HAP-1 (cell line): ENCODE measurements around the gene ADGRA3.
A peak's percentile ranks its signal among the peaks of the same experiment; 100 is the strongest.
"Not testable (repeated sequence)": the region's sequence is repeated elsewhere in the genome, so short reads cannot be mapped to it uniquely, and the experiment has no call there.

Source experiments
- DNase-seq, 2 experiments: peaks; one replicate each; pipeline ENCODE4 v3.0.0-alpha.2; 2016 to 2020; ENCODE audit warnings: low spot score in 2 of 2
- H3K27me3 ChIP-seq: fragments of 250-450 bp; sonication (Bioruptor Pico); 2 replicates; pipeline ENCODE4 v1.5.1; 2020; ENCODE audit warnings: low read depth, mild to moderate bottlenecking, moderate library complexity
- H3K36me3 ChIP-seq: fragments of 250-450 bp; sonication (Bioruptor Pico); replicated peaks from 2 replicates; pipeline ENCODE4 v1.5.1; 2020; ENCODE audit warnings: mild to moderate bottlenecking
- H3K4me1 ChIP-seq: fragments of 250-450 bp; sonication (Bioruptor Pico); 2 replicates; pipeline ENCODE4 v1.5.1; 2020; ENCODE audit warnings: mild to moderate bottlenecking
- H3K4me3 ChIP-seq: fragments of 250-450 bp; sonication (Bioruptor Pico); 2 replicates; pipeline ENCODE4 v1.5.1; 2020; ENCODE audit warnings: mild to moderate bottlenecking, moderate library complexity
- H3K9me3 ChIP-seq: fragments of 250-450 bp; sonication (Bioruptor Pico); 2 replicates; pipeline ENCODE4 v1.5.1; 2020; ENCODE audit warnings: mild to moderate bottlenecking, moderate library complexity
- in situ Hi-C: fragments of 300-500 bp; cut with MboI; formaldehyde crosslinking; loops from 3 replicates; pipeline ENCODE4 v1.14.3; 2020; ENCODE audit warnings: low sequenced_read_pairs, inconsistent platforms, mixed read lengths

Gene ADGRA3

DNA sequence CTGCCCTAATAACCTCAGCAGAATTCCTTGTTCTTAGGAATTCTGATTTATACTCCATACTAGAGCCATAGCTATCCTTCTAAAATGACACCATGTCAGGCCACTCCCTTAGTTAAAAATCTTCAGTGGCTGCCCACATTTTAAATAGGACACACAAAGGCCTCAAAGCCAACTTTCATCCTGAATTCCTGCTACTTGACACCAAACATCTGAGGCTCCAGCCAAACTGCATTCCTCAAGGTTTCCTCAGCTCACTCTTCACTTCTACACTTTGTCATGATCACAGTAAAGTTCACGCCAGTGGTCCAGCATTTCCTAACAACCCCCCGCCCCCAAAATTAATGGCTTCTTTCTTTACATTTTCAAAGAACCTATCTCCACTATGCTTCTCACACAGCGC is 124.3 kb downstream of the ADGRA3 start:
- in situ Hi-C loops: no loop called here

DNA sequence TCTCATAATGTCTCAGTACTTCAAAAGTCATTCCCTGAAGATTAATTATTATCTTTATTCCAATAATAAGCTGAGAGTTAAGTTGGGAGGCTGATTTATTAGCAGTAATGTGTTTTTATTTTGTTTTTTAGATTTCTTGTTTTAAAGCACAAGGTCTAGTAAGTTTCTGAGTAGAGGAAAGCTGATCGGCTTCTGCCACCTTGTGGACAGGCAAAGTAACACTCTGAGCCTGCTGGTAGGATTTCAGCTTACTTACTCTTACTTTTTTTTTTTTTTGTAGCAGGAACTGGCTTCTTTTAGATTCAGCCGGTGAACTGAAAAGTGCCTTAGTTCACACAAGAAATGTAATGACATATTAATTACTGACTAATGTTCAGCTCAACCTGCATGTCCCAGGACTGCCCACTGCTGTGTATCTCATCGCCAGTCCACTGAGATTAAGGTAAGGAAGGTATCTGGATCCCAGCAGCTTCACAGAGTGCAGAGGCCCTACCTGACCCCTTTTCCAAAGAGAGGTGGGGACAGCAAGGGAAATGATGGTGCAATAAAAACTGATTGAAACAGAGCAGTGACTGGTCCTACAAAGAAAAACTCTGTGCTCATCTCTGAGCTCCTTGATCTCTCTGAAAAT is 126.5 kb downstream of the ADGRA3 start:
- peaks cover 2% of the 10 kb centered on the region; the same call in 1 of the 2 replicates for H3K36me3 ChIP-seq
- no peaks in the 10 kb centered on the region for H3K9me3 ChIP-seq
- H3K4me3 ChIP-seq: no peak overlapping the region
- DNase-seq: peak; percentile 41 to 67
- in situ Hi-C loops: loop anchor here (10.0 kb wide), 1 partner anchor 605 kb away; no protein-coding TSS in a partner anchor
- peaks cover 9% of the 10 kb centered on the region; the same call in 1 of the 2 replicates for H3K4me1 ChIP-seq
- H3K27me3 ChIP-seq: no peaks in the 10 kb centered on the region

More for the DNA sequence above, 124.3 kb downstream of the ADGRA3 start:
- no peaks in the 10 kb centered on the region for H3K9me3 ChIP-seq
- H3K27me3 ChIP-seq: no peaks in the 10 kb centered on the region
- H3K4me3 ChIP-seq: no peak overlapping the region
- peaks cover 6% of the 10 kb centered on the region; the same call in 1 of the 2 replicates for H3K4me1 ChIP-seq
- peaks cover 2% of the 10 kb centered on the region; the same call in 1 of the 2 replicates for H3K36me3 ChIP-seq
- DNase-seq: no peak

- no peaks in the 10 kb centered on the region for H3K27me3 ChIP-seq
- H3K36me3 ChIP-seq: peaks cover 2% of the 10 kb centered on the region; the same call in 1 of the 2 replicates
- H3K4me1 ChIP-seq: peaks cover 9% of the 10 kb centered on the region; the same call in 1 of the 2 replicates
- H3K9me3 ChIP-seq: no peaks in the 10 kb centered on the region
- H3K4me3 ChIP-seq: no peak overlapping the region
- DNase-seq: no peak
- in situ Hi-C loops: loop anchor here (10.0 kb wide), 1 partner anchor 601 kb away; no protein-coding TSS in a partner anchor
Observed at GRCh38 chr4:22385611-22386011, 130.3 kb downstream of the ADGRA3 start.

- no peaks in the 10 kb centered on the region for H3K27me3 ChIP-seq
- peaks cover 2% of the 10 kb centered on the region; the same call in 1 of the 2 replicates for H3K36me3 ChIP-seq
- H3K9me3 ChIP-seq: no peaks in the 10 kb centered on the region
- DNase-seq: no peak
- peaks cover 9% of the 10 kb centered on the region; the same call in 1 of the 2 replicates for H3K4me1 ChIP-seq
- in situ Hi-C loops: loop anchor here (10.0 kb wide), 1 partner anchor 599 kb away; no protein-coding TSS in a partner anchor
- no peak overlapping the region for H3K4me3 ChIP-seq
Observed at GRCh38 chr4:22384154-22384553, 131.7 kb downstream of the ADGRA3 start.

GRCh38 chr4:22382216-22382615 is 133.7 kb downstream of the ADGRA3 start:
- H3K4me1 ChIP-seq, H3K27me3 ChIP-seq, H3K4me3 ChIP-seq, DNase-seq, H3K36me3 ChIP-seq, H3K9me3 ChIP-seq: not testable (repeated sequence)
- in situ Hi-C loops: loop anchor here (10.0 kb wide), 1 partner anchor 597 kb away; no protein-coding TSS in a partner anchor

DNA sequence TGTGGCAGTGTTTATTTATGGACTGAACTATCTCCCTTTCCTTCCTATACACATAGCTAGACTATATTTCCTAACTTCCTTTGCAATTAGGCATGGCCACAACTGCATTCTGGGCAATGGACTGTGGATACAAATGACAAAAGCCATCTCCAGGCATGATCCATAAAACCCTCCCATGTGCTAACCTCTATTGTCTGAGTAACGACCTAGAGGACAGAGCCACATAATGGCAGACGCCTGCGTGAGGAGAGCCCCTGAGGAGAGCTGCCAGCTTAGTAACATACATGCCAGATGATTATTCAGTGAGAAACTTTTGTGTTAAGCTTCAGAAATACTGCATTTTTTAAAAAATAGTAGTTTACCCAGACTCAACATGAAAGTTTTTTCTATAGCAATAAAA is 142.9 kb downstream of the ADGRA3 start:
- Histone ChIP-seq H3K4me1 (peaks cover 11% of the 10 kb centered on the region), H3K36me3 (no peaks in the 10 kb centered on the region), H3K27me3 (no peaks in the 10 kb centered on the region), H3K4me3 (no peak overlapping the region), H3K9me3 (no peaks in the 10 kb centered on the region)
- in situ Hi-C loops: no loop called here
- DNase-seq: peak; percentile 39 to 41

DNA sequence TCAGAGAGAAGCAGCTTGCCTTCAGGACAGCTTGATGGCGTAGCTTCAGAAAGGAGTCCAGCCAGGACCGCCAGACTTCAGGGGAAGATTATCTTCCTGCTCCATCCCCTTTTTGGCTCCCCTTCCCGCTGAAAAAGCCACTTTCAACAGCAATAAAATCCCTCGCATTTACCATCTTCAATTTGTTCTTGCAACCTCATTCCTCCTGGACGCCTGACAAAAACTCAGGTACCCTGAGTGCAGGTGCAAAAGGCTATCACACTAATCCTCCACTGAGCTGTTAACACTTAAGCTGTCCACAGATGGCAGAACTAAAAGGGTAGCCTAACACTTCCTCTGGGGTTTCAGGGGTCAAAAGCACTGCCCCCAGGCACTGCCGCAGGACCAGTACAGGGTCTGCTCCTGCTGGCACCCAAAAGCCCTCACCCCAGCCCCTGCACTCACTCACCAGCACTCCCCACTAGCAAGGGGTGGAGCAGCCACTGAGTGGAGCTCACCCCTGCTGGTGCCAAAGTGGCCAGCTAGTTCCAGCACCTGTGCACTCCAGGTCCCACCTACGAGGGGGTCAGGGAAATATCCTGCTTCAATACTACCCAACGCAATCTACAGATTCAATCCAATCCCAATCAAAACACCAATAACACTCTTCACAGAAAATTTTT is 145.8 kb downstream of the ADGRA3 start:
- in situ Hi-C loops: no loop called here
- H3K9me3 ChIP-seq: no peaks in the 10 kb centered on the region
- H3K4me1 ChIP-seq: peaks cover 11% of the 10 kb centered on the region
- H3K36me3 ChIP-seq: no peaks in the 10 kb centered on the region
- H3K27me3 ChIP-seq: no peaks in the 10 kb centered on the region
- no peak for DNase-seq
- no peak overlapping the region for H3K4me3 ChIP-seq

DNA sequence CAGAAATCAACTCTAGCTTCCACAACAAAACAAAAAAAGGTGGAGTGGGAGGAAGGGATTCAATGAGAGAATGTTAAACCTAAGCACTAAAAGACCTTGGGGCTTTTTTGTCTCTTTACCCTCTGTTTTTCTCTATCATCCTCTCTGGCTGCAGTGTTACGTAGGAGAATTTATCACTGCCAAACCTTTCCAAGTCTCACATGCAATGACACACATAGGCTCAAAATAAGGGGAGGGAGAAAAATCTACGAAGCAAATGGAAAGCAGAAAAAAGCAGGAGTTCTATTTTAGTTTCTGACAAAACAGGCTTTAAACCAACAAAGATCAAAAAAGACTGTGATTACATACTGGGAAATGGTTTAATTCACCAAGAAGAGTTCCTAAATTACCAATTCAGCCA is 152.1 kb downstream of the ADGRA3 start:
- H3K36me3 ChIP-seq: no peaks in the 10 kb centered on the region
- in situ Hi-C loops: no loop called here
- H3K9me3 ChIP-seq: no peaks in the 10 kb centered on the region
- H3K27me3 ChIP-seq: no peaks in the 10 kb centered on the region; the same call in 1 of the 2 replicates
- no peak for DNase-seq
- H3K4me3 ChIP-seq: no peak overlapping the region
- no peaks in the 10 kb centered on the region for H3K4me1 ChIP-seq

DNA sequence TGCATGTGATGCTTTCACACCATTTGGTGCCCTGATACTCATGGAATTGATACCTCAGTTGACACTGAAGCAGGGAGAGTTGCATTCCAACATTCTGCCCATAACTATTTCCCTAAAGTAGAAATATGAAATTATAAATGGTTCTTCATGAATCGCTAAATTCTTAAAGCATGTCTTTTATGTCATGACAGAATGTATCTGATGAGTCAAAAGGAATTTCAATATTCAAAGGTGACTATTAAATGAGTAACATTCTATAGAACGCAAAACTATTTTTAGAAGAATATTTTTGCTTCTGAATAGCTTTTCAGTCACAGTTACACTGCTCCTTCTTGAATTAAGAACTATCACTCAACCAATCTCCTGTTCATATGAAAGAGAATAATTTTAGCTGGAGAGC is 152.8 kb downstream of the ADGRA3 start:
- no peaks in the 10 kb centered on the region for H3K4me1 ChIP-seq
- in situ Hi-C loops: no loop called here
- H3K9me3 ChIP-seq: no peaks in the 10 kb centered on the region
- H3K36me3 ChIP-seq: no peaks in the 10 kb centered on the region
- H3K4me3 ChIP-seq: no peak overlapping the region
- no peak for DNase-seq
- H3K27me3 ChIP-seq: no peaks in the 10 kb centered on the region; the same call in 1 of the 2 replicates

DNA sequence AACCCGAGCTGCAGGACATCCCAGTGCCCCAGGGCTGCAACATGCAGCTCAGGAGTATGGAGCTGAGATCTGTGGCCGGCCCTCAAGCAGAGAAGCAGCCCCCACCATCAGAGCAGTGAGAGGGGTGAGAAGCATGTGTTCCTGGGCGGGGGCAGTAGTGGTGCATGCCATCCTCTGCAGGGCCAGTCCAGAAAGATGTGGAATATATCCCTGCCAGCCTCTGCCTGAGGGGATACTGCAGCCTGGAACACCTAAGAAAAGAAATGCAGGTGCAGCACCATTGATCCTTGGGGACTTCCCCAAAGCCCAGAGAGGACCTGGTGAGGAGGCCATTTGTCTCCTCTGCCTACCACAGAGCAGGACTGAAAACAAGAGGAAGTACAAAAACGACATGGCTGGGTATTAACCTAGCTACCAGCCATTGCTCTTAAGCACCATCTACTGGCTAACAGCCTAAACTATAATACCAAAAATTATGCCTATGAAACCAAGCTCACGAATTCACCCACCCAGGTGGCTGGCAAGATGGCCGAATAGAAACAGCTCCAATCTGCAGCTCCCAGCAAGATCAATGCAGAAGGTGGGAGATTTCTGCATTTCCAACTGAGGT is 158.8 kb downstream of the ADGRA3 start:
- Histone ChIP-seq H3K36me3 (no peaks in the 10 kb centered on the region), H3K27me3 (no peaks in the 10 kb centered on the region; the same call in 1 of the 2 replicates), H3K4me3 (no peak overlapping the region), H3K9me3 (no peaks in the 10 kb centered on the region), H3K4me1 (no peaks in the 10 kb centered on the region)
- in situ Hi-C loops: no loop called here
- DNase-seq: no peak

DNA sequence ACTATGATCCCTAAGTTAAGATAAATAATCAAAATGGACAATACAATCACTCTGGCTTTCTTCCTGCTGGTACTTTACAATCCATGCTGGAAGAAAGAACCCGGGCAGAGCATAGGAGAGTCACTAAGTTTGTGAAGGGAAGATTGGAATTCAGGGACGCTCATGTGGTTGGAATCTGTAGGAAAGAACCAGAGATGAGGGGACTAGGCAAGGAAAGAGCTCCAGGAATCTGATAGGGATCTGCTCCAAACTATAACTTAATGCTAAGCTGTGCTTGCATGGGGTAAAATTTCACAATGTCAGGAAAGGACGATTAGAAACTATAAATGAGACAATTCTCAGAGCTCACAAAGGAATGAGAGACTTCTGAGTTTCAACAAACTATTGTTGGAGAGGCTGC is 167.5 kb downstream of the ADGRA3 start:
- Histone ChIP-seq H3K36me3 (no peaks in the 10 kb centered on the region), H3K4me1 (no peaks in the 10 kb centered on the region), H3K9me3 (no peaks in the 10 kb centered on the region), H3K4me3 (no peak overlapping the region), H3K27me3 (no peaks in the 10 kb centered on the region)
- in situ Hi-C loops: no loop called here
- no peak for DNase-seq

- no peaks in the 10 kb centered on the region for H3K9me3 ChIP-seq
- H3K27me3 ChIP-seq: no peaks in the 10 kb centered on the region
- in situ Hi-C loops: no loop called here
- no peaks in the 10 kb centered on the region for H3K4me1 ChIP-seq
- DNase-seq: no peak
- no peaks in the 10 kb centered on the region for H3K36me3 ChIP-seq
- no peak overlapping the region for H3K4me3 ChIP-seq
Observed at GRCh38 chr4:22345678-22346077, 170.2 kb downstream of the ADGRA3 start.

- H3K4me1 ChIP-seq: no peaks in the 10 kb centered on the region
- no peaks in the 10 kb centered on the region for H3K36me3 ChIP-seq
- no peaks in the 10 kb centered on the region for H3K27me3 ChIP-seq
- no peak overlapping the region for H3K4me3 ChIP-seq
- DNase-seq: no peak
- in situ Hi-C loops: no loop called here
- H3K9me3 ChIP-seq: no peaks in the 10 kb centered on the region
Observed at GRCh38 chr4:22345055-22345454, 170.8 kb downstream of the ADGRA3 start.

DNA sequence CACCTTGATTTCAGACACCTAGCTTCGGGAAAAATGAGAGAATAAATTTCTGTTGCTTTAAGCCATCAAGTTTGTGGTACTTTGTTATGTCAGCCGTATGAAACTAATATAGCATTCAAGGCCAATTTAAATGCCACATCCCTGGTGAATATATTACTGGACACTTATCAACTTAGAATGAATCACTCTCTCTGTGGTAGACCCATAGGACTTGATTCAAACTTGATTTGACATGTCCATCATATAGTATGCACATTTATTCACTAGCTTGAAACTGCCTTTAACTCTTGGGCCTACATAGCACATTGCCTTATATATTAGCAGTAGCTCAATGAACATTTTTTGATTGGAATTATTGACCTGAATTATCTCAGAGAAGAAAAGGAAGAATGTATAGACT is 172.3 kb downstream of the ADGRA3 start:
- H3K9me3 ChIP-seq: no peaks in the 10 kb centered on the region
- in situ Hi-C loops: no loop called here
- H3K36me3 ChIP-seq: no peaks in the 10 kb centered on the region
- H3K4me1 ChIP-seq: no peaks in the 10 kb centered on the region
- no peak overlapping the region for H3K4me3 ChIP-seq
- no peak for DNase-seq
- no peaks in the 10 kb centered on the region for H3K27me3 ChIP-seq
